ENCODE results near the gene MACROD2. TPM values are rescaled to one million over a fixed set of nuclear protein-coding genes. Genes with fewer than 3 reads are reported as not detected.

Gene MACROD2
- total and polyA plus RNA-seq, 2 of the 4 experiments (the other 2 are of a cell fraction) = not detected

DNA sequence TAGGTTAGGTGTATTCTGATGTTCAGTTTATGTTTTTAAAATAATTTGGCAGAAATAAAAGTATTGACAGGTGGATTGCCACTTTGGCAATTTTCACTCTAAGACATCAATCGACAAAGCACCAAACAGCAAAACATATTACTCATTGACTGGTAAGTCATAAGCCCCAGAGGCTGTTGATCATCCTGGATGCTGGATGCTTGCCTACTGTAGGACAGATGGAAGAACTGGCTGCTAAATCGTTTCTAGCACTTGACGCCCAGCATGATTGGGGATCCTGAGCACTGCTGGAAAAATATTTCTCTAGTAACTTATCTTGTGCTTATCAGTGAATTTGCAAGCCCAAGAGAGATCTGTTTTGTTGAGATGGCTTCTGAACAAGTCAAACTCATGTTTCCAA is 1343.9 kb downstream of the MACROD2 start:
- dilution Hi-C loops (cut with HindIII; ENCODE audit: low sequenced_read_pairs, unreplicated experiment) = no loop called here
- Histone ChIP-seq H2AK9ac (replicated peaks; ENCODE audit: low read depth, low read length, poor library complexity) (no peak overlapping the region), H4K5ac (ENCODE audit: low read depth, low read length) (no peak overlapping the region), H2BK120ac (ENCODE audit: low read depth, low read length) (no peak overlapping the region), H3K4me3 (ENCODE audit: insufficient read depth, low read depth, low read length) (no peak overlapping the region), H2AFZ (replicated peaks; ENCODE audit: low read length, poor library complexity) (no peak overlapping the region), H2BK5ac (ENCODE audit: low read depth, low read length, poor library complexity, severe bottlenecking) (no peak overlapping the region), H4K20me1 (ENCODE audit: insufficient read depth, low read length) (no peaks in the 10 kb centered on the region), H3K23ac (ENCODE audit: low read depth, low read length) (no peak overlapping the region), H2BK20ac (ENCODE audit: low read depth, low read length) (no peak overlapping the region), H3K36me3 (ENCODE audit: control insufficient read depth, insufficient read depth, low read length) (no peaks in the 10 kb centered on the region), H3K4me2 (ENCODE audit: low read depth, low read length) (no peak overlapping the region), H3K9ac (ENCODE audit: low read depth, low read length) (no peak overlapping the region), H4K8ac (ENCODE audit: low read depth in 2 of 2, low read length in 2 of 2) (no peak overlapping the region), H3K4ac (ENCODE audit: low read depth, low read length) (no peak overlapping the region), H3K4me1 (ENCODE audit: control insufficient read depth, insufficient read depth, low read length) (no peaks in the 10 kb centered on the region), H4K91ac (ENCODE audit: insufficient read depth, low read depth, low read length) (no peak overlapping the region), H2AK5ac (ENCODE audit: low read depth, low read length) (no peak overlapping the region), H3K14ac (replicated peaks; ENCODE audit: low read depth, low read length) (no peak overlapping the region), H3K9me3 (ENCODE audit: control insufficient read depth, insufficient read depth, low read length) (peaks cover 2% of the 10 kb centered on the region), H3K79me1 (ENCODE audit: low read depth in 1 of 2, low read length in 2 of 2) (no peaks in the 10 kb centered on the region), H3K9me1 (ENCODE audit: insufficient read depth, low read length) (no peaks in the 10 kb centered on the region), H3K27ac (ENCODE audit: insufficient read depth, low read length) (no peak overlapping the region), H2BK15ac (ENCODE audit: low read depth, low read length) (no peak overlapping the region), H3K18ac (ENCODE audit: low read depth, low read length) (no peak overlapping the region), H3K27me3 (ENCODE audit: control insufficient read depth, insufficient read depth, low read length) (no peaks in the 10 kb centered on the region), H3K56ac (ENCODE audit: extremely low read depth, insufficient read depth, low read length) (no peak overlapping the region)
- ChIA-PET CTCF (no interaction called here), POLR2A (ENCODE audit: unreplicated experiment) (no interaction called here)
- DNase-seq (no peak), ATAC-seq (ENCODE audit: low read depth) (no peak)
- WGBS, 2 experiments (ENCODE audit: extremely low coverage in 2 of 2, insufficient read length in 1 of 2) = no CpG with 5 or more reads among the region's 3 CpGs
- in situ Hi-C loops (cut with MboI; ENCODE audit: low sequenced_read_pairs) = no loop called here
- intact Hi-C loops (cut with micrococcal nuclease) = no loop called here
- no peak for TF ChIP-seq RAD21 (IDR thresholded peaks at IDR 0.05; ENCODE audit: low read length)
- TF ChIP-seq RFX5 (IDR thresholded peaks at IDR 0.05; ENCODE audit: low read depth, low read length) = no peak
- TF ChIP-seq MAFK (IDR thresholded peaks at IDR 0.05; ENCODE audit: low read depth, low read length) = no peak
- TF ChIP-seq, protein P1, sequence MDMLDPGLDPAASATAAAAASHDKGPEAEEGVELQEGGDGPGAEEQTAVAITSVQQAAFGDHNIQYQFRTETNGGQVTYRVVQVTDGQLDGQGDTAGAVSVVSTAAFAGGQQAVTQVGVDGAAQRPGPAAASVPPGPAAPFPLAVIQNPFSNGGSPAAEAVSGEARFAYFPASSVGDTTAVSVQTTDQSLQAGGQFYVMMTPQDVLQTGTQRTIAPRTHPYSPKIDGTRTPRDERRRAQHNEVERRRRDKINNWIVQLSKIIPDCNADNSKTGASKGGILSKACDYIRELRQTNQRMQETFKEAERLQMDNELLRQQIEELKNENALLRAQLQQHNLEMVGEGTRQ (IDR thresholded peaks at IDR 0.05; ENCODE audit: low read depth, low read length) = no peak
- no peak for TF ChIP-seq CEBPB (IDR thresholded peaks at IDR 0.05; ENCODE audit: low read depth, low read length)
- TF ChIP-seq MAZ (IDR thresholded peaks at IDR 0.05; ENCODE audit: borderline replicate concordance, low read depth, low read length) = no peak
- TF ChIP-seq, protein P2, sequence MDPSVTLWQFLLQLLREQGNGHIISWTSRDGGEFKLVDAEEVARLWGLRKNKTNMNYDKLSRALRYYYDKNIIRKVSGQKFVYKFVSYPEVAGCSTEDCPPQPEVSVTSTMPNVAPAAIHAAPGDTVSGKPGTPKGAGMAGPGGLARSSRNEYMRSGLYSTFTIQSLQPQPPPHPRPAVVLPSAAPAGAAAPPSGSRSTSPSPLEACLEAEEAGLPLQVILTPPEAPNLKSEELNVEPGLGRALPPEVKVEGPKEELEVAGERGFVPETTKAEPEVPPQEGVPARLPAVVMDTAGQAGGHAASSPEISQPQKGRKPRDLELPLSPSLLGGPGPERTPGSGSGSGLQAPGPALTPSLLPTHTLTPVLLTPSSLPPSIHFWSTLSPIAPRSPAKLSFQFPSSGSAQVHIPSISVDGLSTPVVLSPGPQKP (IDR thresholded peaks at IDR 0.05; ENCODE audit: borderline replicate concordance, low read depth, low read length) = no peak
- TF ChIP-seq SMC3 (IDR thresholded peaks at IDR 0.05; ENCODE audit: low read depth, low read length) = no peak
- TF ChIP-seq CHD1 (IDR thresholded peaks at IDR 0.05; ENCODE audit: low read depth, low read length) = no peak
- TF ChIP-seq POLR2A (IDR thresholded peaks at IDR 0.05; ENCODE audit: low read depth, low read length) = no peak
- TF ChIP-seq MXI1 (IDR thresholded peaks at IDR 0.05; ENCODE audit: borderline replicate concordance, low read depth, low read length) = no peak
- no peak for TF ChIP-seq BHLHE40 (IDR thresholded peaks at IDR 0.05; ENCODE audit: low read depth, low read length)
- BruUV-seq (replicated peaks) = no TSS peak

Measured in IMR-90 (cell line).